Measurements from ENCODE around the gene TNNT2. TPM values are rescaled to one million over a fixed set of nuclear protein-coding genes. Genes with fewer than 3 reads are reported as not detected.

TNNT2 gene
- total RNA-seq, 4 donors from 2014 or later, result 2.0 to 2.4 (median 2.1) TPM; not detected in 1

- no peak for ATAC-seq (ENCODE audit: low FRiP score)
- no peak for DNase-seq (ENCODE audit: low spot score)
- no peak for TF ChIP-seq CTCF (IDR thresholded peaks at IDR 0.05)
These were observed 17.6 kb downstream of the TNNT2 start for GRCh38 chr1:201359873-201360210.

- no peak for DNase-seq (ENCODE audit: low spot score)
- no peak for TF ChIP-seq CTCF (IDR thresholded peaks at IDR 0.05)
- ATAC-seq (ENCODE audit: low FRiP score), result no peak
These were observed 18.2 kb downstream of the TNNT2 start for GRCh38 chr1:201359031-201359872.

- TF ChIP-seq CTCF (IDR thresholded peaks at IDR 0.05), result no peak
- no peak for ATAC-seq (ENCODE audit: low FRiP score)
- no peak for DNase-seq (ENCODE audit: low spot score)
These were observed 18.9 kb downstream of the TNNT2 start for GRCh38 chr1:201358596-201358995.

GRCh38 chr1:201357636-201358348 lies 19.7 kb downstream of the TNNT2 start:
- no peak for ATAC-seq (ENCODE audit: low FRiP score)
- no peak for DNase-seq (ENCODE audit: low spot score)
- TF ChIP-seq CTCF (IDR thresholded peaks at IDR 0.05), result no peak

GRCh38 chr1:201357211-201357610 lies 20.3 kb downstream of the TNNT2 start:
- ATAC-seq (ENCODE audit: low FRiP score), result no peak
- no peak for DNase-seq (ENCODE audit: low spot score)
- no peak for TF ChIP-seq CTCF (IDR thresholded peaks at IDR 0.05)

GRCh38 chr1:201356701-201357100 lies 20.8 kb downstream of the TNNT2 start:
- no peak for TF ChIP-seq CTCF (IDR thresholded peaks at IDR 0.05)
- DNase-seq (ENCODE audit: low spot score), result no peak
- ATAC-seq (ENCODE audit: low FRiP score), result no peak

- no peak for TF ChIP-seq CTCF (IDR thresholded peaks at IDR 0.05)
- DNase-seq (ENCODE audit: low spot score), result no peak
- no peak for ATAC-seq (ENCODE audit: low FRiP score)
These were observed 21.2 kb downstream of the TNNT2 start for GRCh38 chr1:201356236-201356635.
